DMS 273 (cell line): ENCODE data around the gene ANKMY2.
"Not testable (repeated sequence)": the region's sequence is repeated elsewhere in the genome, so short reads cannot be mapped to it uniquely, and the experiment has no call there.

Source experiments
- DNase-seq: peaks from one replicate; lab custom pipeline; 2025; ENCODE audit not compliant: unreplicated experiment; lab: John Stamatoyannopoulos, UW

The ANKMY2 gene

GRCh38 chr7:16627236-16627635, 18.3 kb downstream of the ANKMY2 start:
- no peak for DNase-seq

GRCh38 chr7:16626388-16626787, 19.2 kb downstream of the ANKMY2 start:
- DNase-seq: no peak

- no peak for DNase-seq
Measured at GRCh38 chr7:16619979-16620408, 25.6 kb downstream of the ANKMY2 start.

GRCh38 chr7:16616542-16616941, 29.0 kb downstream of the ANKMY2 start:
- no peak for DNase-seq

GRCh38 chr7:16616122-16616521, 29.4 kb downstream of the ANKMY2 start:
- no peak for DNase-seq

- DNase-seq: no peak
Measured at GRCh38 chr7:16615228-16615627, 30.3 kb downstream of the ANKMY2 start.

GRCh38 chr7:16611711-16612110, 33.8 kb downstream of the ANKMY2 start:
- DNase-seq: no peak

GRCh38 chr7:16609842-16610450, 35.6 kb downstream of the ANKMY2 start:
- no peak for DNase-seq

GRCh38 chr7:16606704-16607103, 38.9 kb downstream of the ANKMY2 start:
- DNase-seq: no peak

- peak; percentile 42 for DNase-seq
Measured at GRCh38 chr7:16604054-16604453, 41.5 kb downstream of the ANKMY2 start.

GRCh38 chr7:16603633-16604032, 41.9 kb downstream of the ANKMY2 start:
- no peak for DNase-seq

- DNase-seq: no peak
Measured at GRCh38 chr7:16599860-16600259, 45.7 kb downstream of the ANKMY2 start.

- DNase-seq: no peak
Measured at GRCh38 chr7:16598015-16598414, 47.5 kb downstream of the ANKMY2 start.

- not testable (repeated sequence) for DNase-seq
Measured at GRCh38 chr7:16595596-16595995, 50.0 kb downstream of the ANKMY2 start.

- no peak for DNase-seq
Measured at GRCh38 chr7:16594676-16595075, 50.9 kb downstream of the ANKMY2 start.

GRCh38 chr7:16594061-16594460, 51.5 kb downstream of the ANKMY2 start:
- DNase-seq: no peak

GRCh38 chr7:16592395-16592794, 53.2 kb downstream of the ANKMY2 start:
- DNase-seq: no peak

GRCh38 chr7:16590424-16590823, 55.1 kb downstream of the ANKMY2 start:
- peak; percentile 40 for DNase-seq

GRCh38 chr7:16589881-16590280, 55.7 kb downstream of the ANKMY2 start:
- no peak for DNase-seq

- peak; percentile 86 for DNase-seq
Measured at GRCh38 chr7:16587790-16588189, 57.8 kb downstream of the ANKMY2 start.

GRCh38 chr7:16587129-16587528, 58.4 kb downstream of the ANKMY2 start:
- no peak for DNase-seq

GRCh38 chr7:16586081-16586874, 59.3 kb downstream of the ANKMY2 start:
- no peak for DNase-seq

- no peak for DNase-seq
Measured at GRCh38 chr7:16585540-16585939, 60.0 kb downstream of the ANKMY2 start.
